ENCODE data around the gene SMIM11.
A peak's percentile ranks its signal among the peaks of the same experiment; 100 is the strongest.
"Not testable (repeated sequence)": the region's sequence is repeated elsewhere in the genome, so short reads cannot be mapped to it uniquely, and the experiment has no call there.

The SMIM11 gene, protein sequence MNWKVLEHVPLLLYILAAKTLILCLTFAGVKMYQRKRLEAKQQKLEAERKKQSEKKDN

GRCh38 chr21:34374940-34375618 is at the start of gene SMIM11:
SMIM11 (plus strand) TSS chr21:34375507; CDS start chr21:34379505, 3,998 bp downstream.
- DNase-seq; H3K4me1 Mint-ChIP-seq; H3K36me3 Mint-ChIP-seq (ENCODE audit: low read depth); H3K27ac Mint-ChIP-seq; H3K4me3 Mint-ChIP-seq; H3K27me3 Mint-ChIP-seq; H3K9me3 Mint-ChIP-seq: not testable (repeated sequence)
- ATAC-seq = peak; percentile 95

DNA sequence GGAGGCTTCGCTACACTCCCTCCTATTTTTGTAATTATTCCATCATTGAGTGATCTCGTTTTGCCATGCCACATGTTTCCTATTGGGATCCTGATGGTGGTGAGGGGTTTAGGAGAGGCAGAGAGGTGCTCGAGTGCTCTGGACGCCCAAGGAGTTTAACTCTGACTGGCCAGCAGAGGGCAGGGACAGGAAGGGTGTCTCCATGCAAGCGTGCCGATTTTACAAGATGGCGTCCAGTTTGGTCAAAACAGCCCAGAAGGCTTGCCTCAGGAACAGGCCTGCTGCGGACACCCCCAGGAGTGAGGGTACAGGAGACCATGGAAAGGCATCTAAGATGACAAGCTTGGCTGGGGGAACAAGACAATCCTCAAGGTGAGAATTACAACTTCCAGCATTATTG is 45.3 kb upstream of the SMIM11 start:
- no peak overlapping the region for H3K27ac Mint-ChIP-seq
- no peak for DNase-seq
- H3K4me3 Mint-ChIP-seq = no peak overlapping the region
- H3K9me3 Mint-ChIP-seq = no peaks in the 10 kb centered on the region
- H3K4me1 Mint-ChIP-seq = no peaks in the 10 kb centered on the region
- no peak for ATAC-seq
- no peaks in the 10 kb centered on the region for H3K27me3 Mint-ChIP-seq
- H3K36me3 Mint-ChIP-seq (ENCODE audit: low read depth) = no peaks in the 10 kb centered on the region

DNA sequence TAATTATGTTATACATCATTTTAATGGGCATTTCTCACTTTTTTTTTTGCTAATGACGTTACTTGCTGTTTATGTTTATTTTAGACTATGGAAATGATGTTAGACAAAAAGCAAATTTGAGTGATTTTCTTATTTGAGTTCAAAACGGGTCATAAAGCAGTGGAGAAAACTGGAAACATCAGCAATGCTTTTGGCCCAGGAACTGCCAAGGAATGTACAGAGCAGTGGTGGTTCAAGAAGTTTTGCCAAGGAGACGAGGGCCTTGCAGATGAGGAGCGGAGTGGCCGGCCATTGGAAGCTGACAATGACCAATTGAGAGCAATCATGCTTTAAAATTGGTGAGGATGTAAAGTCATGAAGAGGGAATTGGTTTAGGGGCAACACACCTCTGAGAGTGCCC is 43.6 kb upstream of the SMIM11 start:
- no peaks in the 10 kb centered on the region for H3K27me3 Mint-ChIP-seq
- no peaks in the 10 kb centered on the region for H3K9me3 Mint-ChIP-seq
- no peak overlapping the region for H3K27ac Mint-ChIP-seq
- H3K36me3 Mint-ChIP-seq (ENCODE audit: low read depth) = no peaks in the 10 kb centered on the region
- H3K4me1 Mint-ChIP-seq = no peaks in the 10 kb centered on the region
- no peak for DNase-seq
- no peak for ATAC-seq
- H3K4me3 Mint-ChIP-seq = no peak overlapping the region

- no peak for ATAC-seq
- Mint-ChIP-seq H3K4me1 (no peaks in the 10 kb centered on the region), H3K36me3 (ENCODE audit: low read depth) (no peaks in the 10 kb centered on the region), H3K9me3 (no peaks in the 10 kb centered on the region), H3K27ac (no peak overlapping the region), H3K4me3 (no peak overlapping the region), H3K27me3 (no peaks in the 10 kb centered on the region)
- DNase-seq = no peak
These were observed 43.0 kb upstream of the SMIM11 start for GRCh38 chr21:34332347-34332746.

- Mint-ChIP-seq H3K27ac (no peak overlapping the region), H3K27me3 (no peaks in the 10 kb centered on the region), H3K4me1 (peaks cover 7% of the 10 kb centered on the region), H3K9me3 (no peaks in the 10 kb centered on the region), H3K36me3 (ENCODE audit: low read depth) (no peaks in the 10 kb centered on the region), H3K4me3 (no peak overlapping the region)
- DNase-seq (no peak), ATAC-seq (no peak)
These were observed 42.1 kb upstream of the SMIM11 start for GRCh38 chr21:34333121-34333739.

- ATAC-seq (no peak), DNase-seq (no peak)
- Mint-ChIP-seq H3K36me3 (ENCODE audit: low read depth) (no peaks in the 10 kb centered on the region), H3K27me3 (no peaks in the 10 kb centered on the region), H3K4me1 (peaks cover 8% of the 10 kb centered on the region), H3K4me3 (no peak overlapping the region), H3K9me3 (no peaks in the 10 kb centered on the region), H3K27ac (no peak overlapping the region)
These were observed 40.0 kb upstream of the SMIM11 start for GRCh38 chr21:34335316-34335715.

DNA sequence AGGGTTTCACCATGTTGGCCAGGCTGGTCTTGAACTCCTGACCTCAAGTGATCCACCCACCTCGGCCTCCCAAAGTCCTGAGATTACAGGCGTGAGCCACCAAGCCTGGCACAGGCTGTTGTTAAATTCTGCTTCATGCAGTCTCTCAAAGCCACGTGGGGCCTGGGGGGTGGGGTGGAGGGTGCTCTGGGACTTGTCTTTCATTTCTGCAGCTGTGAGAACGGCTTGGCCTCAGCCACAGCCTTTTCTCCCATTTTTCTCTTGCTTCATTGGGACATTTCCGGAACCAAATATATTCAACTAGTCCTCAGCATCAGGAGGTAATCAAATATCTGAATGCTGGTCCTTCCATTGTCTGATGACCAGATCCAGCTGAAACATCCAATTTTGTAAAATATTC is 39.1 kb upstream of the SMIM11 start:
- Mint-ChIP-seq H3K9me3 (no peaks in the 10 kb centered on the region), H3K36me3 (ENCODE audit: low read depth) (no peaks in the 10 kb centered on the region)

GRCh38 chr21:34336756-34337391 is 38.4 kb upstream of the SMIM11 start:
- Mint-ChIP-seq H3K27ac (no peak overlapping the region), H3K36me3 (ENCODE audit: low read depth) (no peaks in the 10 kb centered on the region)

More for the DNA sequence above, 39.1 kb upstream of the SMIM11 start:
- DNase-seq (no peak), ATAC-seq (no peak)
- H3K27me3 Mint-ChIP-seq = no peaks in the 10 kb centered on the region
- H3K4me3 Mint-ChIP-seq = no peak overlapping the region
- H3K4me1 Mint-ChIP-seq = peaks cover 11% of the 10 kb centered on the region
- no peak overlapping the region for H3K27ac Mint-ChIP-seq

GRCh38 chr21:34337741-34338140 is 37.6 kb upstream of the SMIM11 start:
- no peak overlapping the region for H3K4me3 Mint-ChIP-seq
- no peak for DNase-seq
- H3K36me3 Mint-ChIP-seq (ENCODE audit: low read depth) = no peaks in the 10 kb centered on the region
- no peaks in the 10 kb centered on the region for H3K9me3 Mint-ChIP-seq
- peaks cover 11% of the 10 kb centered on the region for H3K4me1 Mint-ChIP-seq
- ATAC-seq = no peak
- no peak overlapping the region for H3K27ac Mint-ChIP-seq
- H3K27me3 Mint-ChIP-seq = no peaks in the 10 kb centered on the region

More at GRCh38 chr21:34336756-34337391, 38.4 kb upstream of the SMIM11 start:
- ATAC-seq (no peak), DNase-seq (no peak)
- no peaks in the 10 kb centered on the region for H3K9me3 Mint-ChIP-seq
- no peak overlapping the region for H3K4me3 Mint-ChIP-seq
- H3K4me1 Mint-ChIP-seq = peaks cover 11% of the 10 kb centered on the region
- H3K27me3 Mint-ChIP-seq = no peaks in the 10 kb centered on the region

GRCh38 chr21:34338226-34338625 is 37.1 kb upstream of the SMIM11 start:
- H3K36me3 Mint-ChIP-seq (ENCODE audit: low read depth) = no peaks in the 10 kb centered on the region
- peaks cover 11% of the 10 kb centered on the region for H3K4me1 Mint-ChIP-seq
- no peak overlapping the region for H3K4me3 Mint-ChIP-seq
- no peak overlapping the region for H3K27ac Mint-ChIP-seq
- no peaks in the 10 kb centered on the region for H3K27me3 Mint-ChIP-seq
- ATAC-seq = no peak
- no peak for DNase-seq
- H3K9me3 Mint-ChIP-seq = no peaks in the 10 kb centered on the region

DNA sequence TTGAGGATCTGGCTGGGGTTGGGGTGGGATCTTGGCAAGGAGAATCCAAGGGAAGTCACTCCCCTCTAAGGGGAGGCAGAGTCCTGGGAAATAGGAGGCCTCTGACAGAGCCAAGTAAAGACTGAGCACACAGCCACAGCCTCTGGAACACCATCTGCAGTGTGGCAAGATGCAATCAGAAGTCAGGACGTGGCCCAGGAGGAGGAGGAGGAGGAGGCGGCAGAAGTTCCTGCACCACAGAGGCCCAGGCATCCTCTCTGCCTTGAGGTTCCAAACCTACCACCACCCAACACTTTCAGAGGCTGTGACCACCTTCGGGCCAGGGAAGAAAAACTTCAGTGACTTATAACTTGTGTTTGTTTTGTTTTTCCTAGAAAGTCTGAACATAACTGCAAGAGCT is 35.2 kb upstream of the SMIM11 start:
- H3K36me3 Mint-ChIP-seq (ENCODE audit: low read depth) = no peaks in the 10 kb centered on the region
- H3K4me1 Mint-ChIP-seq = peaks cover 11% of the 10 kb centered on the region
- H3K27me3 Mint-ChIP-seq = no peaks in the 10 kb centered on the region
- no peaks in the 10 kb centered on the region for H3K9me3 Mint-ChIP-seq
- H3K27ac Mint-ChIP-seq = no peak overlapping the region
- DNase-seq (no peak), ATAC-seq (no peak)
- no peak overlapping the region for H3K4me3 Mint-ChIP-seq

- H3K27ac Mint-ChIP-seq = no peak overlapping the region
- no peaks in the 10 kb centered on the region for H3K27me3 Mint-ChIP-seq
- H3K4me1 Mint-ChIP-seq = peaks cover 11% of the 10 kb centered on the region
- no peaks in the 10 kb centered on the region for H3K36me3 Mint-ChIP-seq (ENCODE audit: low read depth)
- ATAC-seq (no peak), DNase-seq (no peak)
- H3K9me3 Mint-ChIP-seq = no peaks in the 10 kb centered on the region
- no peak overlapping the region for H3K4me3 Mint-ChIP-seq
These were observed 32.8 kb upstream of the SMIM11 start for GRCh38 chr21:34342476-34342875.

DNA sequence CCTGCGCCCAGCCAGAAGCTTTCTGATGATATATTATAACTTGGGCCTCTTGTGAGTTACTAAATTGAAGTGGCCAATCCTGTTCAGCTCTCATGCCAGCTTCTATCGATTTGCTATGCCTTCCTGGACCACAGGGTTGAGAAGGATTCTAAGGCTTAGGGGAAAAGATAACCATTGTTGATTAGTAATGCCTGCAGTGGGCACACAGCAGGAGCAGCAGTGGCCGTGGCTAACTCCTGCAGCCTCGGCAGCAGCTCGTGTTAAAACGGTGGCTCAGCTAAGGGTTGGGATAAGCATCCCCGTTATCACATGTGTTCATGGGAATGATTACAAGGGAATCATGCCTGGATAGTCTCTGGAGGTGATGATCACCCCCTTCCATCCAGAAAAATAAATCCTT is 32.0 kb upstream of the SMIM11 start:
- Mint-ChIP-seq H3K36me3 (ENCODE audit: low read depth) (no peaks in the 10 kb centered on the region), H3K4me1 (peaks cover 8% of the 10 kb centered on the region), H3K27me3 (no peaks in the 10 kb centered on the region), H3K9me3 (no peaks in the 10 kb centered on the region), H3K4me3 (no peak overlapping the region), H3K27ac (no peak overlapping the region)
- DNase-seq = no peak
- ATAC-seq = no peak

GRCh38 chr21:34343838-34344381 is 31.4 kb upstream of the SMIM11 start:
- Mint-ChIP-seq H3K36me3 (ENCODE audit: low read depth) (no peaks in the 10 kb centered on the region), H3K4me1 (peaks cover 8% of the 10 kb centered on the region), H3K4me3 (no peak overlapping the region), H3K9me3 (no peaks in the 10 kb centered on the region), H3K27me3 (no peaks in the 10 kb centered on the region), H3K27ac (no peak overlapping the region)
- no peak for ATAC-seq
- no peak for DNase-seq

- Mint-ChIP-seq H3K27me3 (no peaks in the 10 kb centered on the region), H3K4me3 (no peak overlapping the region), H3K36me3 (ENCODE audit: low read depth) (no peaks in the 10 kb centered on the region), H3K4me1 (peaks cover 8% of the 10 kb centered on the region), H3K9me3 (no peaks in the 10 kb centered on the region), H3K27ac (no peak overlapping the region)
- ATAC-seq (no peak), DNase-seq (no peak)
These were observed 30.7 kb upstream of the SMIM11 start for GRCh38 chr21:34344584-34344983.
